ENCODE data around the gene TOMM34. TPM values are rescaled to one million over a fixed set of nuclear protein-coding genes. Genes with fewer than 3 reads are reported as not detected.
A peak's percentile ranks its signal among the peaks of the same experiment; 100 is the strongest.

Gene TOMM34
- total RNA-seq, 2 experiments from 2014 or later, result 38.6 to 48.2 TPM

DNA sequence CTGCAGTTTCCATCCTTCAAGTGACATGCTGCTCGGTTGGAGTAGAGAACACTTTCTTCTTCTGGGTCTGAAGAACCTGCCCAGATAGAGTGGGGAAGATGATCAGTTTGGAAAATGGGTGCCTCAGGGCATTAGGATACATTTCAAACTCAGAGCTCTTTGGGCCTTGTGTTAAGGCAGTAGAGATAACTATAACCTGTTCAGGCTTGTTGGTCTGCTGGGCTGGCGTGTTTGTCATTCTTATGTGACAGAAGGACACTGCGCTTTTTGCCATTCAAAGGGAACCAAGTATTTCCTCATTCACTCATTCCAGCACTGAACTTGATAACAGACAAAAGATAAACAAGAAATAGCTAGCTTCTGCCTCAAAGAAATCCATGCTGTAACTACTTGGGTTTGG lies 3.8 kb downstream of the TOMM34 start:
- BruUV-seq (replicated peaks), result no TSS peak
- CTCF ChIA-PET (ENCODE audit: unreplicated experiment), result no interaction called here
- Histone ChIP-seq H3K4me1 (ENCODE audit: insufficient read depth, low read length, poor library complexity, severe bottlenecking) (peaks cover 45% of the 10 kb centered on the region), H3K9me3 (ENCODE audit: low read length) (no peaks in the 10 kb centered on the region), H3K27ac (ENCODE audit: low read depth, low read length, poor library complexity, severe bottlenecking) (no peak overlapping the region), H2AFZ (ENCODE audit: low read length) (no peak overlapping the region), H4K20me1 (ENCODE audit: insufficient read depth, low read length) (peaks cover 5% of the 10 kb centered on the region; the same call in 1 of the 2 replicates), H3K79me2 (ENCODE audit: insufficient read depth, low read depth, low read length) (peaks cover 37% of the 10 kb centered on the region), H3K4me3 (ENCODE audit: low read depth, low read length, poor library complexity, severe bottlenecking) (no peak overlapping the region), H3K4me2 (ENCODE audit: low read length) (peak overlapping the region; percentile 53), H3K9me2 (ENCODE audit: insufficient read depth, low read length) (no peaks in the 10 kb centered on the region), H3K36me3 (ENCODE audit: insufficient read depth, low read length) (peaks cover 73% of the 10 kb centered on the region)
- POLR2A ChIA-PET, result interaction anchor here (0.9 to 1.4 kb wide), 2 partner anchors 11 to 21 kb away, joined by 3 to 4 read pairs; no protein-coding TSS in a partner anchor
- no peak for DNase-seq (ENCODE audit: low spot score)
- no peak for TF ChIP-seq EZH2phosphoT487 (IDR thresholded peaks at IDR 0.05; ENCODE audit: borderline replicate concordance, low read depth, low read length)
- TF ChIP-seq CTCF (conservative IDR thresholded peaks at IDR 0.05; ENCODE audit: low read length), result no peak
- intact Hi-C loops (cut with micrococcal nuclease; ENCODE audit: unreplicated experiment), result no loop called here

DNA sequence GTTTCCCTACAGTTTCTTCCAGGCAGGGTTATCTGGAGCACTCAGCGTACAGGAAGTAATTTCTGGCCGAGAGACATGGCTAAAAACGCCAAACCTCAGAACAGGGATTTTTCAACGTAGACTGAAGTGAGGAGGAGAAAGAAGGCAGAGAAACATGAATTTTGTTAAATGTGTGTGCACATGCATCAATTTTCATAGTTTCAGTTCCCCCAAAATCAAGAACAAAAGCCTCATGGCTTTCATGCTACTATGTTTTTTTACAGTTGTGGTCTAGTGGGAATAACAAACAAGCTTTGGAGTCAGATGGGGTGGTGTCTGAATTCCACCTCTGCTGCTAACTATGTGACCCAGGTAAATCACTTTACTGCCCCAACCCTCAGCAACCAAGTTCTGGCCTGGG lies 4.9 kb downstream of the TOMM34 start:
- ChIA-PET POLR2A (interaction anchor here (1.1 kb wide), 1 partner anchor 67 kb away, joined by 4 read pairs; no protein-coding TSS in a partner anchor), CTCF (ENCODE audit: unreplicated experiment) (no interaction called here)
- H3K4me3 ChIP-seq (ENCODE audit: low read depth, low read length, poor library complexity, severe bottlenecking), result peak overlapping the region; percentile 10
- H2AFZ ChIP-seq (ENCODE audit: low read length), result no peak overlapping the region
- H3K27ac ChIP-seq (ENCODE audit: low read depth, low read length, poor library complexity, severe bottlenecking), result peak overlapping the region; percentile 61
- peaks cover 37% of the 10 kb centered on the region for H3K79me2 ChIP-seq (ENCODE audit: insufficient read depth, low read depth, low read length)
- H3K9me2 ChIP-seq (ENCODE audit: insufficient read depth, low read length), result no peaks in the 10 kb centered on the region
- intact Hi-C loops (cut with micrococcal nuclease; ENCODE audit: unreplicated experiment), result no loop called here
- TF ChIP-seq EZH2phosphoT487 (IDR thresholded peaks at IDR 0.05; ENCODE audit: borderline replicate concordance, low read depth, low read length) (no peak), CTCF (conservative IDR thresholded peaks at IDR 0.05; ENCODE audit: low read length) (no peak)
- DNase-seq (ENCODE audit: low spot score), result no peak
- peaks cover 5% of the 10 kb centered on the region; the same call in 1 of the 2 replicates for H4K20me1 ChIP-seq (ENCODE audit: insufficient read depth, low read length)
- no TSS peak for BruUV-seq (replicated peaks)
- H3K9me3 ChIP-seq (ENCODE audit: low read length), result no peaks in the 10 kb centered on the region
- peaks cover 34% of the 10 kb centered on the region for H3K4me1 ChIP-seq (ENCODE audit: insufficient read depth, low read length, poor library complexity, severe bottlenecking)
- peak overlapping the region; percentile 53 for H3K4me2 ChIP-seq (ENCODE audit: low read length)
- peaks cover 84% of the 10 kb centered on the region for H3K36me3 ChIP-seq (ENCODE audit: insufficient read depth, low read length)

GRCh38 chr20:44954211-44954610 lies 6.0 kb downstream of the TOMM34 start:
- DNase-seq (ENCODE audit: low spot score), result no peak
- ChIA-PET CTCF (ENCODE audit: unreplicated experiment) (no interaction called here), POLR2A (interaction anchor here (1.1 kb wide), 1 partner anchor 66 kb away, joined by 4 read pairs; no protein-coding TSS in a partner anchor)
- Histone ChIP-seq H3K4me2 (ENCODE audit: low read length) (no peak overlapping the region), H2AFZ (ENCODE audit: low read length) (no peak overlapping the region), H4K20me1 (ENCODE audit: insufficient read depth, low read length) (peaks cover 5% of the 10 kb centered on the region; the same call in 1 of the 2 replicates), H3K27ac (ENCODE audit: low read depth, low read length, poor library complexity, severe bottlenecking) (no peak overlapping the region), H3K9me3 (ENCODE audit: low read length) (no peaks in the 10 kb centered on the region), H3K4me1 (ENCODE audit: insufficient read depth, low read length, poor library complexity, severe bottlenecking) (peaks cover 32% of the 10 kb centered on the region), H3K79me2 (ENCODE audit: insufficient read depth, low read depth, low read length) (peaks cover 30% of the 10 kb centered on the region), H3K4me3 (ENCODE audit: low read depth, low read length, poor library complexity, severe bottlenecking) (no peak overlapping the region), H3K36me3 (ENCODE audit: insufficient read depth, low read length) (peaks cover 94% of the 10 kb centered on the region), H3K9me2 (ENCODE audit: insufficient read depth, low read length) (no peaks in the 10 kb centered on the region)
- BruUV-seq (replicated peaks), result no TSS peak
- intact Hi-C loops (cut with micrococcal nuclease; ENCODE audit: unreplicated experiment), result no loop called here
- TF ChIP-seq CTCF (conservative IDR thresholded peaks at IDR 0.05; ENCODE audit: low read length) (no peak), EZH2phosphoT487 (IDR thresholded peaks at IDR 0.05; ENCODE audit: borderline replicate concordance, low read depth, low read length) (no peak)

All from OCI-LY7 (cell line).